Adrenal gland (tissue), 12 donors: ENCODE measurements around the gene TBC1D13. TPM values are rescaled to one million over a fixed set of nuclear protein-coding genes. Genes with fewer than 3 reads are reported as not detected.

Experiments
- DNase-seq, 7 donors: peaks; one replicate each; pipeline ENCODE4 v3.0.0-alpha.2; 2019 to 2020
- H3K27ac ChIP-seq, 5 donors: fragments of 200-600 bp; sonication (generic) in 4 of 5; 1 replicate in 3 of 5; 2 replicates in 2 of 5; pipeline versions ENCODE4 v1.5.1 to v1.8.0; 2016 to 2020; ENCODE audit warnings: mild to moderate bottlenecking in 1 of 5
- H3K27me3 ChIP-seq: fragments of 200-600 bp; 2 replicates; pipeline ENCODE4 v1.8.0; 2021
- H3K36me3 ChIP-seq, 2 donors: fragments of 200-600 bp; replicated peaks in 1 of 2; 1 replicate in 1 of 2; 2 replicates in 1 of 2; pipeline versions ENCODE4 v1.5.1 to v1.8.0; 2018 to 2022
- H3K4me1 ChIP-seq, 2 donors: fragments of 200-600 bp; replicated peaks in 1 of 2; 1 replicate in 1 of 2; 2 replicates in 1 of 2; pipeline versions ENCODE4 v1.5.1 to v1.8.0; 2018 to 2021
- H3K4me3 ChIP-seq, 4 donors: fragments of 200-600 bp; sonication (generic) in 3 of 4; one replicate each; pipeline ENCODE4 v1.5.1; 2016 to 2018
- H3K9me3 ChIP-seq, 3 donors: fragments of 200-600 bp; sonication (generic) in 1 of 3; replicated peaks in 1 of 3; 1 replicate in 2 of 3; 2 replicates in 1 of 3; pipeline versions ENCODE4 v1.5.1 to v1.8.0; 2016 to 2021
- POLR2A ChIP-seq, 2 donors: fragments of 450-650 bp; IDR thresholded peaks; one replicate each; pipeline ENCODE4 v1.6.1; 2017; ENCODE audit warnings: antibody characterized with exemption in 2 of 2, mild to moderate bottlenecking in 2 of 2, moderate library complexity in 1 of 2
- WGBS, 4 donors: extraction: QIAGEN DNeasy Blood & Tissue Kit in 2 of 4; methylation state at CpG; one replicate each; pipeline versions ENCODE4 v1.1.5 to v1.1.7; 2013 to 2017; 5-methylcytosine and 5-hydroxymethylcytosine counted together
- intact Hi-C, 2 donors: fragments of 100-400 bp; cut with DNase I; formaldehyde crosslinking; loops; one replicate each; pipeline versions ENCODE4 v1.14.1 to v1.15.0; 2022 to 2023
- polyA plus RNA-seq, 3 donors: library from polyadenylated mRNA; stranded (reverse); fragments of 200-250 nt in 2 of 3; fragments of 350-450 nt in 1 of 3; fragmentation: Illumina TruSeq in 1 of 3; extraction: RNeasy Lipid Tissue Mini Kit (QIAGEN cat#74804) in 1 of 3; gene quantifications; one replicate each; pipeline ENCODE4 v1.2.3, GENCODE V29; 2013 to 2014
- total RNA-seq, 9 donors: library from RNA; depleted of rRNA in 4 of 9; stranded (reverse); fragments of >200 nt in 4 of 9; fragments of 120-200 nt in 1 of 9; fragmentation: NEBNext Ultra II Directional in 1 of 9; extraction: Animal tissue kit (Norgen Biotek cat#: 25700) in 1 of 9; gene quantifications; one replicate each; pipeline versions ENCODE4 v1.1.0 to v1.2.4, GENCODE V29; 2013 to 2023
- TF ChIP-seq, protein P1 (sequence below), 6 experiments: fragments of 450-650 bp in 4 of 6; fragments of 200-600 bp in 2 of 6; sonication (generic) in 1 of 6; IDR thresholded peaks; 1 replicate in 5 of 6; 2 replicates in 1 of 6; pipeline versions ENCODE4 v1.5.1 to v1.8.0; 2016 to 2021; ENCODE audit warnings: antibody characterized with exemption in 6 of 6, mild to moderate bottlenecking in 2 of 6, moderate library complexity in 1 of 6
- donor health status: healthy with polysubstance abuse.
- donor health status: Bipolar disorder and iron deficiency.
- donor health status: DM: yes; HTN: yes; CAD: no.
- donor health status: DM: no; HTN: no; CAD: no.
- donor health status: DM: no; HTN: no; CAD: no.
- donor health status: DM: yes; HTN: yes; CAD: no.

TBC1D13 gene
- total and polyA plus RNA-seq, 12 donors, result 15.9 to 72.7 (median 29.0) TPM

DNA sequence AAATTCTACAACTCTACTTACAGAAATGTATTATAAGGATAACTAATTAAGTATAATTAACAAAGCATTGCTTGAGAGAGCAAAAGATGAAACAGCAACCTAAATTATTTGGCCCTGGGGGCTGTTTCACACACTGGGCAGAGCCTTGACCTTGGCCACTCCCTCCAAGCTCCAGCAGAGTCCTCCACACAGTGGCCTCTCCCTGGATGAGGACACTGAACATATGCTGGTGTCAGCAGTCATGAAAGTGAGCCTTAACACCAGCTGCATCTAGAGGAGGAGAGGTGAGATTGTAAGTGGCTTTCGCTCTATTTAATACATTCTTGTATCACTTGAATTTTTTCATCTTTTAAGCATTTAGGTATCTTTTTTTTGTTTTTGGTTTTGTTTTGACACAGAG lies 39.8 kb upstream of the TBC1D13 start:
- intact Hi-C loops, result no loop called here
- Histone ChIP-seq H3K4me3 (no peak overlapping the region), H3K9me3 (no peaks in the 10 kb centered on the region), H3K27ac (peak overlapping the region in 1 of 5 donors; percentile 3), H3K4me1 (peaks cover 0 to 2% of the 10 kb centered on the region in 2 donors), H3K27me3 (no peaks in the 10 kb centered on the region), H3K36me3 (peaks cover 0 to 24% of the 10 kb centered on the region in 2 donors)
- TF ChIP-seq POLR2A (IDR thresholded peaks at IDR 0.05), result no peak
- WGBS, 4 donors, result 90 to 100% (median 92%) methylated on average over 1 of the region's 1 CpG
- DNase-seq, result peak in 4 of 7 donors; percentile 41 to 57 (median 45)

DNA sequence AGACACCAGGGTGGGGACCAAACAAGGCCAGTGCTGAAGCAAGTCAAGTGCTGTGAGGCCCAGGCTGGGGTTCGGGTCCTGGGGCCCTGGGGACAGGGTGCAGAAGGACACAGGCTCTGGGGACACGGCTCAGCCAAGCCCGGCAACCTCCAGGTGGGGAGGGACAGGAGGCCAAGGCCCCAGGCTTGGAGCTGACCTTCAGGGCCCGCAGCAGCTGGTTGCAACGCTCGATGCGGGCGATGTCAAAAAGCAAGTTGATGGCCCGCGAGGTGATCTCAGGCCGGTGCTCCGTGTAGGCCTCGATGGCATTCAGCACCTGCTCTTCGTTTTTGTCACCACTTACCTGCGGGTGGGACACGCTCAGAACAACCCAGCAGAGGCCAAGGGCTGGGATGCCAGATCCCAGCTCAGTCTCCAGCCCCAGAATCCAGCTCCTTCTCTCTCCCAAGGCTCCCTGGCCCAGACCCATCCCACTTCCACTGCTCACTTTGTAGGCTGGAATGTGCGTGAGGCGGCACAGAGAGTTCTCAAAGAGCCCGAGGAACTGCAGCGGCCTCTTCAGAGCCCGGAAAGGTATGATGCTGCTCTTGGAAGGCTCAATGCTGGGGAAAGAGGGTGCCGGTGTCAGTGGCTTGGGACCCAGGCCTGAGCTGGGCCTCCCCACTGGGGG lies 36.0 kb upstream of the TBC1D13 start:
- Histone ChIP-seq H3K9me3 (no peaks in the 10 kb centered on the region), H3K4me3 (no peak overlapping the region), H3K27ac (no peak overlapping the region), H3K36me3 (peaks cover 0 to 41% of the 10 kb centered on the region in 2 donors), H3K27me3 (no peaks in the 10 kb centered on the region), H3K4me1 (peaks cover 0 to 2% of the 10 kb centered on the region in 2 donors)
- intact Hi-C loops, result no loop called here
- WGBS, 4 donors, result 77 to 86% (median 84%) methylated on average over 10 to 22 of the region's 22 CpGs
- no peak for DNase-seq
- TF ChIP-seq, protein P1, sequence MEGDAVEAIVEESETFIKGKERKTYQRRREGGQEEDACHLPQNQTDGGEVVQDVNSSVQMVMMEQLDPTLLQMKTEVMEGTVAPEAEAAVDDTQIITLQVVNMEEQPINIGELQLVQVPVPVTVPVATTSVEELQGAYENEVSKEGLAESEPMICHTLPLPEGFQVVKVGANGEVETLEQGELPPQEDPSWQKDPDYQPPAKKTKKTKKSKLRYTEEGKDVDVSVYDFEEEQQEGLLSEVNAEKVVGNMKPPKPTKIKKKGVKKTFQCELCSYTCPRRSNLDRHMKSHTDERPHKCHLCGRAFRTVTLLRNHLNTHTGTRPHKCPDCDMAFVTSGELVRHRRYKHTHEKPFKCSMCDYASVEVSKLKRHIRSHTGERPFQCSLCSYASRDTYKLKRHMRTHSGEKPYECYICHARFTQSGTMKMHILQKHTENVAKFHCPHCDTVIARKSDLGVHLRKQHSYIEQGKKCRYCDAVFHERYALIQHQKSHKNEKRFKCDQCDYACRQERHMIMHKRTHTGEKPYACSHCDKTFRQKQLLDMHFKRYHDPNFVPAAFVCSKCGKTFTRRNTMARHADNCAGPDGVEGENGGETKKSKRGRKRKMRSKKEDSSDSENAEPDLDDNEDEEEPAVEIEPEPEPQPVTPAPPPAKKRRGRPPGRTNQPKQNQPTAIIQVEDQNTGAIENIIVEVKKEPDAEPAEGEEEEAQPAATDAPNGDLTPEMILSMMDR (IDR thresholded peaks at IDR 0.05), result no peak
- TF ChIP-seq POLR2A (IDR thresholded peaks at IDR 0.05), result no peak

DNA sequence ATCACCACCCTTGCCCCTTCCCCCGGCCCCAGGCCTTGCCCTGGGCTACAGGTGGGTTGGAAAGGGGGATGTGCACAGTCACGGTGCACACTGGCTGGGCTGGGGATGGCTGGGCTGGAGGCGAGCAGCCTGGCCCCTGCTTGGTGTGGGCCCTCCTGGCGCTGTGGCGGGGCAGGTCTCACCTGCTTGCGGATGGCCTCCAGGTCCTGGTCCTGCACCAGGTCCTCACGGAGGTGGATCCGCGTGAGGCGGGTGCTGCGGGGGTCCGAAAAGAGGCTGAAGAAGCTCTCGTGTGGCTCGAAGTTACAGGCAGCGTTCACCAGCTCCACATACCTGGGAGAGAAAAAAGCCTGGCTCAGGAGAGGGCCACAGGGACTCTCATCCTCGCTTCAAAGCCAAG lies 33.4 kb upstream of the TBC1D13 start:
- DNase-seq, result no peak
- Histone ChIP-seq H3K36me3 (peaks cover 0 to 41% of the 10 kb centered on the region in 2 donors), H3K4me3 (no peak overlapping the region), H3K27ac (no peak overlapping the region), H3K9me3 (no peaks in the 10 kb centered on the region), H3K27me3 (no peaks in the 10 kb centered on the region), H3K4me1 (no peaks in the 10 kb centered on the region)
- TF ChIP-seq POLR2A (IDR thresholded peaks at IDR 0.05), result no peak
- TF ChIP-seq, protein P1 (IDR thresholded peaks at IDR 0.05), result no peak
- intact Hi-C loops, result no loop called here
- WGBS, 4 donors, result 92 to 99% (median 95%) methylated on average over 9 to 16 of the region's 16 CpGs

DNA sequence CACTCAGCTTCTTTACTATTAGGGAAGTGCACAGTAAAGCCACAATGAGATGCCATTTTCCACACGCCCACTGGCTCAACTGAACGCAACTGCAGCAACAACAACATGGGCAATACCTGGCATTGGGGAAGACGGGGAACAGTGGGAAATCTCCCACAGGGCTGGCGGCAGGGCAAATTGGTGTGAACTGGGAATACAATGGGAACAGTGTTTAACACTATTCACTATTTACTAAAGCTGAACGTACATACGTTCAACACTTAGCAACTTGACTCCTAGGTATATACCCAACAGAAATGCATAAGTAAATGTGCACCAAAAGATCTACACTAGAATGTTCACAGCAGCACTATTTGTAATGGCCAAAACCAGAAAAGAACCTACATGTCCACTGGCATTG lies 29.5 kb upstream of the TBC1D13 start:
- Histone ChIP-seq H3K36me3 (peaks cover 0 to 16% of the 10 kb centered on the region in 2 donors), H3K27me3 (no peaks in the 10 kb centered on the region), H3K27ac (no peak overlapping the region), H3K4me1 (no peaks in the 10 kb centered on the region), H3K9me3 (no peaks in the 10 kb centered on the region), H3K4me3 (no peak overlapping the region)
- no peak for DNase-seq
- TF ChIP-seq, protein P1 (IDR thresholded peaks at IDR 0.05), result no peak
- TF ChIP-seq POLR2A (IDR thresholded peaks at IDR 0.05), result no peak
- WGBS, 4 donors, result 87 to 94% (median 90%) methylated on average over 6 of the region's 6 CpGs
- intact Hi-C loops, result no loop called here
